ENCODE measurements around the gene STAT6.

STAT6 gene

GRCh38 chr12:57049890-57050289 is 61.3 kb downstream of the STAT6 start, which contains the start of gene MYO1A:
TSS of gene MYO1A (minus strand) at chr12:57050129. CDS start at chr12:57048323, 1,806 bp downstream.
- H4K20me1 ChIP-seq (ENCODE audit: control insufficient read depth, insufficient read depth, low read depth, low read length), result no peaks in the 10 kb centered on the region
- TF ChIP-seq EZH2phosphoT487 (IDR thresholded peaks at IDR 0.05; ENCODE audit: borderline replicate concordance, low read length), result no peak
- TF ChIP-seq CTCF (IDR thresholded peaks at IDR 0.05; ENCODE audit: low read depth, low read length, poor library complexity, severe bottlenecking), result no peak
- H3K79me2 ChIP-seq (ENCODE audit: control insufficient read depth, low read length), result no peaks in the 10 kb centered on the region
- H3K4me3 ChIP-seq (ENCODE audit: low read length), result no peak within 1 kb of the TSS
- peaks cover 20% of the 10 kb centered on the region for H3K27me3 ChIP-seq (ENCODE audit: control insufficient read depth, low read length)
- H3K9me3 ChIP-seq (ENCODE audit: control insufficient read depth, insufficient read depth, low read length), result no peaks in the 10 kb centered on the region
- H3K27ac ChIP-seq (ENCODE audit: low read depth, low read length), result no peak within 1 kb of the TSS
- H3K36me3 ChIP-seq (ENCODE audit: control insufficient read depth, low read length), result no peaks in the 10 kb centered on the region; the same call in 1 of the 2 replicates
- H3K9me2 ChIP-seq (replicated peaks; ENCODE audit: control insufficient read depth, low read length), result no peaks in the 10 kb centered on the region
- 0 out of 2 replicates have a peak, but pooled peaks cover under 1% of the 10 kb centered on the region for H3F3A ChIP-seq (ENCODE audit: control insufficient read depth, insufficient read depth)
- H3K4me2 ChIP-seq (ENCODE audit: low read length), result no peak within 1 kb of the TSS
- H3K4me1 ChIP-seq (ENCODE audit: control insufficient read depth, low read length), result peaks cover 10% of the 10 kb centered on the region

GRCh38 chr12:57049119-57049446 is 62.1 kb downstream of the STAT6 start:
- H3K9me3 ChIP-seq (ENCODE audit: control insufficient read depth, insufficient read depth, low read length), result no peaks in the 10 kb centered on the region
- no peak overlapping the region for H3K4me2 ChIP-seq (ENCODE audit: low read length)
- no peak for TF ChIP-seq EZH2phosphoT487 (IDR thresholded peaks at IDR 0.05; ENCODE audit: borderline replicate concordance, low read length)
- no peak for TF ChIP-seq CTCF (IDR thresholded peaks at IDR 0.05; ENCODE audit: low read depth, low read length, poor library complexity, severe bottlenecking)
- no peaks in the 10 kb centered on the region for H4K20me1 ChIP-seq (ENCODE audit: control insufficient read depth, insufficient read depth, low read depth, low read length)
- H3K27me3 ChIP-seq (ENCODE audit: control insufficient read depth, low read length), result peaks cover 24% of the 10 kb centered on the region
- H3K4me1 ChIP-seq (ENCODE audit: control insufficient read depth, low read length), result peaks cover 10% of the 10 kb centered on the region
- H3K9me2 ChIP-seq (replicated peaks; ENCODE audit: control insufficient read depth, low read length), result no peaks in the 10 kb centered on the region
- no peak overlapping the region for H3K4me3 ChIP-seq (ENCODE audit: low read length)
- H3K79me2 ChIP-seq (ENCODE audit: control insufficient read depth, low read length), result no peaks in the 10 kb centered on the region
- H3F3A ChIP-seq (ENCODE audit: control insufficient read depth, insufficient read depth), result no peaks in the 10 kb centered on the region
- no peaks in the 10 kb centered on the region for H3K36me3 ChIP-seq (ENCODE audit: control insufficient read depth, low read length)
- H3K27ac ChIP-seq (ENCODE audit: low read depth, low read length), result no peak overlapping the region

GRCh38 chr12:57048423-57049118 is 62.6 kb downstream of the STAT6 start:
- Histone ChIP-seq H3K79me2 (ENCODE audit: control insufficient read depth, low read length) (no peaks in the 10 kb centered on the region), H3K4me2 (ENCODE audit: low read length) (no peak overlapping the region), H3K36me3 (ENCODE audit: control insufficient read depth, low read length) (no peaks in the 10 kb centered on the region), H3K27ac (ENCODE audit: low read depth, low read length) (no peak overlapping the region), H3K9me2 (replicated peaks; ENCODE audit: control insufficient read depth, low read length) (no peaks in the 10 kb centered on the region), H3F3A (ENCODE audit: control insufficient read depth, insufficient read depth) (no peaks in the 10 kb centered on the region), H4K20me1 (ENCODE audit: control insufficient read depth, insufficient read depth, low read depth, low read length) (no peaks in the 10 kb centered on the region), H3K4me3 (ENCODE audit: low read length) (no peak overlapping the region), H3K4me1 (ENCODE audit: control insufficient read depth, low read length) (peaks cover 10% of the 10 kb centered on the region), H3K9me3 (ENCODE audit: control insufficient read depth, insufficient read depth, low read length) (no peaks in the 10 kb centered on the region), H3K27me3 (ENCODE audit: control insufficient read depth, low read length) (peaks cover 27% of the 10 kb centered on the region)
- TF ChIP-seq CTCF (IDR thresholded peaks at IDR 0.05; ENCODE audit: low read depth, low read length, poor library complexity, severe bottlenecking) (no peak), EZH2phosphoT487 (IDR thresholded peaks at IDR 0.05; ENCODE audit: borderline replicate concordance, low read length) (no peak)

Data from DOHH2 (cell line).